HepG2 (cell line): Measurements from ENCODE around the gene SYNGAP1. TPM values are rescaled to one million over a fixed set of nuclear protein-coding genes. Genes with fewer than 3 reads are reported as not detected.

Experiments used
- ASH2L ChIP-seq: fragments of 300-600, 200-600 bp; sonication (generic); IDR thresholded peaks from 2 replicates; pipeline ENCODE4 v1.7.0; 2017; ENCODE audit warnings: low read depth, mild to moderate bottlenecking, moderate library complexity, mixed read lengths, low read length; ENCODE audit not compliant: insufficient read length
- ATM ChIP-seq: fragments of 450-650 bp; IDR thresholded peaks from 2 replicates; pipeline ENCODE4 v1.7.1; 2017; ENCODE audit warnings: mild to moderate bottlenecking, borderline replicate concordance
- JUNB ChIP-seq: sonication (generic); formaldehyde crosslinking; IDR thresholded peaks from 2 replicates; pipeline ENCODE4 v1.8.0; 2022; ENCODE audit warnings: missing genetic modification reagents, mild to moderate bottlenecking, borderline replicate concordance
- MYC ChIP-seq: sonication (generic); formaldehyde crosslinking; IDR thresholded peaks from 2 replicates; pipeline ENCODE4 v1.9.0; 2021; ENCODE audit warnings: missing genetic modification reagents, borderline replicate concordance
- NFE2L2 ChIP-seq: fragments of 150-350 bp; IDR thresholded peaks from 2 replicates; pipeline ENCODE4 v1.6.1; 2014; ENCODE audit warnings: low read length
- NFYB ChIP-seq: sonication (generic); formaldehyde crosslinking; IDR thresholded peaks from 2 replicates; pipeline ENCODE4 v1.4.0; 2020; ENCODE audit warnings: missing genetic modification reagents
- NRL ChIP-seq: sonication (generic); formaldehyde crosslinking; IDR thresholded peaks from 2 replicates; pipeline ENCODE4 v1.5.0; 2020; ENCODE audit warnings: missing genetic modification reagents, mild to moderate bottlenecking, moderate library complexity, borderline replicate concordance
- POLR2G ChIP-seq: fragments of 200-400 bp; formaldehyde crosslinking; IDR thresholded peaks from 2 replicates; pipeline ENCODE4 v1.6.1; 2018; ENCODE audit warnings: mild to moderate bottlenecking, low read depth, low read length, moderate library complexity
- RBM39 ChIP-seq: fragments of 200-400 bp; formaldehyde crosslinking; IDR thresholded peaks from one replicate; pipeline ENCODE4 v1.6.1; 2018; ENCODE audit warnings: antibody characterized with exemption, mild to moderate bottlenecking, low read depth, low read length; ENCODE audit not compliant: poor library complexity, severe bottlenecking
- TP53 ChIP-seq: sonication (generic); formaldehyde crosslinking; conservative IDR thresholded peaks from 2 replicates; pipeline ENCODE4 v1.4.0; 2020; ENCODE audit warnings: missing genetic modification reagents
- ZIK1 ChIP-seq: sonication (generic); formaldehyde crosslinking; IDR thresholded peaks from 2 replicates; pipeline ENCODE4 v1.5.0; 2020; ENCODE audit warnings: mild to moderate bottlenecking, low read depth, missing genetic modification reagents, borderline replicate concordance
- ZNF367 ChIP-seq: sonication (generic); formaldehyde crosslinking; IDR thresholded peaks from 2 replicates; pipeline ENCODE4 v1.4.0; 2020; ENCODE audit warnings: missing genetic modification reagents, borderline replicate concordance
- ZNF382 ChIP-seq: sonication (generic); formaldehyde crosslinking; IDR thresholded peaks from 2 replicates; pipeline ENCODE4 v1.5.0; 2020; ENCODE audit warnings: missing genetic modification reagents, mild to moderate bottlenecking, borderline replicate concordance
- ZNF766 ChIP-seq: sonication (generic); formaldehyde crosslinking; IDR thresholded peaks from 2 replicates; pipeline ENCODE4 v1.5.0; 2020; ENCODE audit warnings: missing genetic modification reagents, borderline replicate concordance
- ZSCAN9 ChIP-seq: IDR thresholded peaks from 2 replicates; pipeline ENCODE4 v1.6.1; 2016; ENCODE audit warnings: borderline replicate concordance
- polyA plus RNA-seq, 8 experiments: library from polyadenylated mRNA; depleted of rRNA in 3 of 8; stranded (reverse) in 7 of 8; unstranded in 1 of 8; fragments of >200 nt; fragmentation: Illumina TruSeq in 4 of 8; extraction: Trizol in 4 of 8; gene quantifications; 2 replicates each; pipeline versions ENCODE4 v1.2.1 to v1.2.3, GENCODE V29; 2011 to 2016; ENCODE audit warnings: low read depth in 4 of 8, missing spikeins in 1 of 8, mixed read lengths in 1 of 8; ENCODE audit not compliant: insufficient read depth in 1 of 8
- total RNA-seq, 5 experiments: library from RNA; depleted of rRNA; stranded (reverse); fragments of >200 nt; fragmentation: Illumina TruSeq; extraction: Trizol; gene quantifications; 2 replicates each; pipeline ENCODE4 v1.2.3, GENCODE V29; 2016; ENCODE audit warnings: low read depth in 1 of 5
- TF ChIP-seq, protein P1 (sequence below): sonication (generic); formaldehyde crosslinking; IDR thresholded peaks from 2 replicates; pipeline ENCODE4 v1.4.0; 2020; ENCODE audit warnings: missing genetic modification reagents, borderline replicate concordance
- TF ChIP-seq, protein P2 (sequence below): sonication (generic); formaldehyde crosslinking; IDR thresholded peaks from 2 replicates; pipeline ENCODE4 v1.4.0; 2020; ENCODE audit warnings: missing genetic modification reagents
- TF ChIP-seq, protein P3 (sequence below): sonication (generic); formaldehyde crosslinking; IDR thresholded peaks from 2 replicates; pipeline ENCODE4 v1.4.0; 2020; ENCODE audit warnings: missing genetic modification reagents
- TF ChIP-seq, protein P4 (sequence below): sonication (generic); formaldehyde crosslinking; IDR thresholded peaks from 2 replicates; pipeline ENCODE4 v1.4.0; 2020; ENCODE audit warnings: missing genetic modification reagents
- TF ChIP-seq, protein P5 (sequence below): sonication (generic); formaldehyde crosslinking; IDR thresholded peaks from 2 replicates; pipeline ENCODE4 v1.8.0; 2022; ENCODE audit warnings: missing genetic modification reagents, low read depth, mild to moderate bottlenecking, borderline replicate concordance

Gene SYNGAP1
- total and polyA plus RNA-seq, 2 of the 13 experiments (the other 11 are each of a cell fraction or from before 2014, with no cell fraction given) = 0.75 to 1.1 TPM

DNA sequence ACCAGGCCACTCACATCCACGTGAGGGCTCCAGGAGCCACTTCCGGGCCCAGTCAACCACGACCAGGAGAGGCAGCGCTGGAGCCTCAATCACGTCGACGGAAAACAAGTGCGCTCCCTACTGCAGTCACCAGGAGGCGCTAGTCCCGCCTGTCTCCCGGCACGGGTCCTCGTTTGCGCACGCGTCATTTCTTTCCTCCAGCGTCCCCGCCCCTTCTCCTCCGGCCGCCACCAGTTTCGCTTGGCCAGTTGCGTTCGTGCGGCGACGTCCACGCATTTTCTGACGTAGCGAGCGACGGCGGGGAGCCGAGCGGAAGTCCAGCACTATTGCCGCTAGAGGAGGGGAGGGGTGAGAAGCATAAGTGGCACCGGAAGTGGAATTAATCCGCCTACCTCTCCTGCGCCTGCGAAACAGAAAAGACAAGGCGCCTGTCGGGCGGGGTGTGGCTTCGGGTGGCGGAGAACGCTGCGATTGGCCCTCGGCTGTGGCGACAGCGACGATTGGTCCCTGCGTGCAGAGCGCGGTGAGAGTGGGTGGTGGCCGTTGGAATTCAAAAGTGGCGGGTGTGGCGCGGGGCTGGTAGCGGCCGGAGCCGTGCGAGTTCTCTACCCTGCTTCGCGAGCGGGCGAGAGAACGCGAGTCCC, 28.5 kb upstream of the SYNGAP1 start, which contains the start of gene KIFC1 (continued):
- TF ChIP-seq ZNF382 (CRISPR knock-in tag) (no peak), ZSCAN9 (CRISPR knock-in tag) (peak; percentile 94), ZNF367 (CRISPR knock-in tag) (no peak), JUNB (CRISPR knock-in tag) (peak; percentile 89), ATM (no peak), NFYB (peak; percentile 92), RBM39 (peak; percentile 86), TP53 (CRISPR knock-in tag) (no peak), NRL (CRISPR knock-in tag) (peak; percentile 71; the same call in 1 of the 2 replicates), ZNF766 (CRISPR knock-in tag) (peak; percentile 83), ZIK1 (CRISPR knock-in tag) (peak; percentile 68; the same call in 1 of the 2 replicates), NFE2L2 (no peak), ASH2L (peak; percentile 96), POLR2G (peak; percentile 83), MYC (CRISPR knock-in tag) (peak; percentile 69)
- TF ChIP-seq, protein P1, sequence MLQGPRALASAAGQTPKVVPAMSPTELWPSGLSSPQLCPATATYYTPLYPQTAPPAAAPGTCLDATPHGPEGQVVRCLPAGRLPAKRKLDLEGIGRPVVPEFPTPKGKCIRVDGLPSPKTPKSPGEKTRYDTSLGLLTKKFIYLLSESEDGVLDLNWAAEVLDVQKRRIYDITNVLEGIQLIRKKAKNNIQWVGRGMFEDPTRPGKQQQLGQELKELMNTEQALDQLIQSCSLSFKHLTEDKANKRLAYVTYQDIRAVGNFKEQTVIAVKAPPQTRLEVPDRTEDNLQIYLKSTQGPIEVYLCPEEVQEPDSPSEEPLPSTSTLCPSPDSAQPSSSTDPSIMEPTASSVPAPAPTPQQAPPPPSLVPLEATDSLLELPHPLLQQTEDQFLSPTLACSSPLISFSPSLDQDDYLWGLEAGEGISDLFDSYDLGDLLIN = peak; percentile 91; the same call in 1 of the 2 replicates
- TF ChIP-seq, protein P2, sequence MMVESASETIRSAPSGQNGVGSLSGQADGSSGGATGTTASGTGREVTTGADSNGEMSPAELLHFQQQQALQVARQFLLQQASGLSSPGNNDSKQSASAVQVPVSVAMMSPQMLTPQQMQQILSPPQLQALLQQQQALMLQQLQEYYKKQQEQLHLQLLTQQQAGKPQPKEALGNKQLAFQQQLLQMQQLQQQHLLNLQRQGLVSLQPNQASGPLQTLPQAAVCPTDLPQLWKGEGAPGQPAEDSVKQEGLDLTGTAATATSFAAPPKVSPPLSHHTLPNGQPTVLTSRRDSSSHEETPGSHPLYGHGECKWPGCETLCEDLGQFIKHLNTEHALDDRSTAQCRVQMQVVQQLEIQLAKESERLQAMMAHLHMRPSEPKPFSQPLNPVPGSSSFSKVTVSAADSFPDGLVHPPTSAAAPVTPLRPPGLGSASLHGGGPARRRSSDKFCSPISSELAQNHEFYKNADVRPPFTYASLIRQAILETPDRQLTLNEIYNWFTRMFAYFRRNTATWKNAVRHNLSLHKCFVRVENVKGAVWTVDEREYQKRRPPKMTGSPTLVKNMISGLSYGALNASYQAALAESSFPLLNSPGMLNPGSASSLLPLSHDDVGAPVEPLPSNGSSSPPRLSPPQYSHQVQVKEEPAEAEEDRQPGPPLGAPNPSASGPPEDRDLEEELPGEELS (CRISPR knock-in tag) = peak; percentile 76
- TF ChIP-seq, protein P3, sequence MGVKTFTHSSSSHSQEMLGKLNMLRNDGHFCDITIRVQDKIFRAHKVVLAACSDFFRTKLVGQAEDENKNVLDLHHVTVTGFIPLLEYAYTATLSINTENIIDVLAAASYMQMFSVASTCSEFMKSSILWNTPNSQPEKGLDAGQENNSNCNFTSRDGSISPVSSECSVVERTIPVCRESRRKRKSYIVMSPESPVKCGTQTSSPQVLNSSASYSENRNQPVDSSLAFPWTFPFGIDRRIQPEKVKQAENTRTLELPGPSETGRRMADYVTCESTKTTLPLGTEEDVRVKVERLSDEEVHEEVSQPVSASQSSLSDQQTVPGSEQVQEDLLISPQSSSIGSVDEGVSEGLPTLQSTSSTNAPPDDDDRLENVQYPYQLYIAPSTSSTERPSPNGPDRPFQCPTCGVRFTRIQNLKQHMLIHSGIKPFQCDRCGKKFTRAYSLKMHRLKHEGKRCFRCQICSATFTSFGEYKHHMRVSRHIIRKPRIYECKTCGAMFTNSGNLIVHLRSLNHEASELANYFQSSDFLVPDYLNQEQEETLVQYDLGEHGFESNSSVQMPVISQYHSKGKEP (CRISPR knock-in tag) = no peak
- TF ChIP-seq, protein P4, sequence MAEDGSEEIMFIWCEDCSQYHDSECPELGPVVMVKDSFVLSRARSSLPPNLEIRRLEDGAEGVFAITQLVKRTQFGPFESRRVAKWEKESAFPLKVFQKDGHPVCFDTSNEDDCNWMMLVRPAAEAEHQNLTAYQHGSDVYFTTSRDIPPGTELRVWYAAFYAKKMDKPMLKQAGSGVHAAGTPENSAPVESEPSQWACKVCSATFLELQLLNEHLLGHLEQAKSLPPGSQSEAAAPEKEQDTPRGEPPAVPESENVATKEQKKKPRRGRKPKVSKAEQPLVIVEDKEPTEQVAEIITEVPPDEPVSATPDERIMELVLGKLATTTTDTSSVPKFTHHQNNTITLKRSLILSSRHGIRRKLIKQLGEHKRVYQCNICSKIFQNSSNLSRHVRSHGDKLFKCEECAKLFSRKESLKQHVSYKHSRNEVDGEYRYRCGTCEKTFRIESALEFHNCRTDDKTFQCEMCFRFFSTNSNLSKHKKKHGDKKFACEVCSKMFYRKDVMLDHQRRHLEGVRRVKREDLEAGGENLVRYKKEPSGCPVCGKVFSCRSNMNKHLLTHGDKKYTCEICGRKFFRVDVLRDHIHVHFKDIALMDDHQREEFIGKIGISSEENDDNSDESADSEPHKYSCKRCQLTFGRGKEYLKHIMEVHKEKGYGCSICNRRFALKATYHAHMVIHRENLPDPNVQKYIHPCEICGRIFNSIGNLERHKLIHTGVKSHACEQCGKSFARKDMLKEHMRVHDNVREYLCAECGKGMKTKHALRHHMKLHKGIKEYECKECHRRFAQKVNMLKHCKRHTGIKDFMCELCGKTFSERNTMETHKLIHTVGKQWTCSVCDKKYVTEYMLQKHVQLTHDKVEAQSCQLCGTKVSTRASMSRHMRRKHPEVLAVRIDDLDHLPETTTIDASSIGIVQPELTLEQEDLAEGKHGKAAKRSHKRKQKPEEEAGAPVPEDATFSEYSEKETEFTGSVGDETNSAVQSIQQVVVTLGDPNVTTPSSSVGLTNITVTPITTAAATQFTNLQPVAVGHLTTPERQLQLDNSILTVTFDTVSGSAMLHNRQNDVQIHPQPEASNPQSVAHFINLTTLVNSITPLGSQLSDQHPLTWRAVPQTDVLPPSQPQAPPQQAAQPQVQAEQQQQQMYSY = no peak; the same call in 1 of the 2 replicates
- TF ChIP-seq, protein P5, sequence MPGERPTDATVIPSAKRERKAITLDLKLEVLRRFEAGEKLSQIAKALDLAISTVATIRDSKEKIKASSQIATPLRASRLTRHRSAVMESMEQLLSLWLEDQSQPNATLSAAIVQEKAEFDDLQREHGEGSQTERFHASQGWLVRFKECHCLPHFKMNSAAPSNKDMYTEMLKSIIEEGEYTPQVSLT (CRISPR knock-in tag) = no peak; the same call in 1 of the 2 replicates
